Measurements from ENCODE around the gene ATP6V0C.

DNA sequence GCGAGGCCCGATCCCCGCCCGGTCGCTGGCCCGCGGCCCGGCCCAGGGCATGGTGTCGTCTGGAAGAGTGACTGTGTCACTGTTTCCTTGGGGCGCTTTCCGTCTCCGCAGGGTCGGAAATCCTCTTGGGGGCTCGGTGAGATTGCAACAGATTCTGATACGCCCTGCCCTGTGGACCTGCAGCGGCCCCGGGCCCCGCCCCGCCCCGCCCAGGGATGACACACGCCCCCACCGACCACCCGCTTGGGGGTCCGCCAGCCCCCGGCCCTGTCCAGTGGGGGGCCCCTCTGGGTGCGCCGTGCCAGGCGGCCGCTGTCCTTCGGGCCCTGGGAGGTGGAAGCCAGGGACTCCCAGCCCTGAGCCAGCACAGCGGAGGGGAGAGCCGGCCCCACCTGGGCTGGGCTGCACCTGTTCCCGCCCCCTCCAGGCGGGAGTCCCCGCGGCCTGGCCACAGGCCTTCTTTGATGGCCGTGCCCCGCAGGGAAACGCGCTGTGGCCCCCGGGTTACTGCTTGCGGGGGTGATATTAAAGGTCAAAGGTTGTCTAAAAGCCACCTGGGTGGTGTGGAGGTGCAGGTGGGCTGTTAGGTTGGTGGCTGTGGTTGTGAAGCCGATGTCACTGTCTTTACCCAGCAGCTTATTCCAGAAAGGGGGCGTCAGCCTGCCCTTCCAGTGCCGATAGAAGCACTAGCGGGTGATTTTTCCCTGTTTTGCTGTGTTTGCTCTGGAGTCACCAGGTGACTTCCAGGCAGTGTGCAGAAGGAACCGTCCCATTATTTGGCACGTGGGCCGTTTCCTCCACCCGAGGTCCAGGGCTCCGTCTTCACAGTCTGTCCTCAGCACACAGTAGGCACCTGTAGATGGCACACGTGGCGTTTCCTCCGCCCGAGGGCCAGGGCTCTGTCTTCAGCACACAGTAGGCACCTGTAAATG is 38.1 kb upstream of the ATP6V0C start:
- TF ChIP-seq, protein P1, sequence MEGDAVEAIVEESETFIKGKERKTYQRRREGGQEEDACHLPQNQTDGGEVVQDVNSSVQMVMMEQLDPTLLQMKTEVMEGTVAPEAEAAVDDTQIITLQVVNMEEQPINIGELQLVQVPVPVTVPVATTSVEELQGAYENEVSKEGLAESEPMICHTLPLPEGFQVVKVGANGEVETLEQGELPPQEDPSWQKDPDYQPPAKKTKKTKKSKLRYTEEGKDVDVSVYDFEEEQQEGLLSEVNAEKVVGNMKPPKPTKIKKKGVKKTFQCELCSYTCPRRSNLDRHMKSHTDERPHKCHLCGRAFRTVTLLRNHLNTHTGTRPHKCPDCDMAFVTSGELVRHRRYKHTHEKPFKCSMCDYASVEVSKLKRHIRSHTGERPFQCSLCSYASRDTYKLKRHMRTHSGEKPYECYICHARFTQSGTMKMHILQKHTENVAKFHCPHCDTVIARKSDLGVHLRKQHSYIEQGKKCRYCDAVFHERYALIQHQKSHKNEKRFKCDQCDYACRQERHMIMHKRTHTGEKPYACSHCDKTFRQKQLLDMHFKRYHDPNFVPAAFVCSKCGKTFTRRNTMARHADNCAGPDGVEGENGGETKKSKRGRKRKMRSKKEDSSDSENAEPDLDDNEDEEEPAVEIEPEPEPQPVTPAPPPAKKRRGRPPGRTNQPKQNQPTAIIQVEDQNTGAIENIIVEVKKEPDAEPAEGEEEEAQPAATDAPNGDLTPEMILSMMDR (conservative IDR thresholded peaks at IDR 0.05; ENCODE audit: low read length): no peak
- no peak for TF ChIP-seq EZH2phosphoT487 (IDR thresholded peaks at IDR 0.05; ENCODE audit: borderline replicate concordance)
